ENCODE results near the gene TIMM50. TPM values are rescaled to one million over a fixed set of nuclear protein-coding genes. Genes with fewer than 3 reads are reported as not detected.

The TIMM50 gene
- total and polyA plus RNA-seq, 2 of the 13 experiments (the other 11 are each of a cell fraction or from before 2014, with no cell fraction given): 91.1 to 92.5 TPM

DNA sequence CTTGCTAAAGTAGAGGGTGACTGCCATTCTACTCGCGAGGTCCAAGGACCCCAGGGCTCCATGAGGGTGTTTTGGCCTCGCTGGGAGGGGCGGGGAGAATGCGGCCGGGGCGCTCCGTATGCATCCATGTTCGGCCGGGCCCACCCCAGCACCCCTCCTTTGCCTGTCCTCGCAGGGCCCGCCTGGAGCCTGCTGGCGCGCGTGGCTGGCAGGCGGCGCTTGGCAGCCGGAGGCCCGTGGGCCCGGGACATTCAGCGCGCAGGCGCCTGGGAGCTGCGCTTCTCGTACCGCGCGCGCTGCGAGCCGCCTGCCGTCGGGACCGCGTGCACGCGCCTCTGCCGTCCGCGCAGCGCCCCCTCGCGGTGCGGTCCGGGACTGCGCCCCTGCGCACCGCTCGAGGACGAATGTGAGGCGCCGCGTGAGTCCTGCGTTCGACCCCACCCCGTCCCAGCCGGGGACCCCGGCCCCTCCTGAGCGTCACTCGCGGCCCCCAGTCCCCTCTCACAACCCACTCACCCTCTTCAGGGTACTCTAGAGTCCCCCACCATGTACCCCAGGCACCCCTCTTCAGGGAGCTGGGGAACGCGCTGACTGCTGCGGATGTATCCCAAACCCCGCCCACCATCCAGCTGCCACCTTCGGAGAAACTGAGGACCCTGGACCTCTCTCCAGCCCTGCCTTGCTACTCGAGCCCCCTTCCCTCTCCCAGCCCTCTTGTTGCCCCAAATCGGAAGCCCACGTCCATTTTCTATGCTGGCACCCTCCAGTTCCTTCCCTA is 22.2 kb downstream of the TIMM50 start (continued):
- TF ChIP-seq, protein P1, sequence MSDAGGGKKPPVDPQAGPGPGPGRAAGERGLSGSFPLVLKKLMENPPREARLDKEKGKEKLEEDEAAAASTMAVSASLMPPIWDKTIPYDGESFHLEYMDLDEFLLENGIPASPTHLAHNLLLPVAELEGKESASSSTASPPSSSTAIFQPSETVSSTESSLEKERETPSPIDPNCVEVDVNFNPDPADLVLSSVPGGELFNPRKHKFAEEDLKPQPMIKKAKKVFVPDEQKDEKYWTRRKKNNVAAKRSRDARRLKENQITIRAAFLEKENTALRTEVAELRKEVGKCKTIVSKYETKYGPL (CRISPR knock-in tag; IDR thresholded peaks at IDR 0.05): peak; percentile 86
- TF ChIP-seq, protein P2, sequence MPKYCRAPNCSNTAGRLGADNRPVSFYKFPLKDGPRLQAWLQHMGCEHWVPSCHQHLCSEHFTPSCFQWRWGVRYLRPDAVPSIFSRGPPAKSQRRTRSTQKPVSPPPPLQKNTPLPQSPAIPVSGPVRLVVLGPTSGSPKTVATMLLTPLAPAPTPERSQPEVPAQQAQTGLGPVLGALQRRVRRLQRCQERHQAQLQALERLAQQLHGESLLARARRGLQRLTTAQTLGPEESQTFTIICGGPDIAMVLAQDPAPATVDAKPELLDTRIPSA (CRISPR knock-in tag; IDR thresholded peaks at IDR 0.05; ENCODE audit: borderline replicate concordance): no peak
- TF ChIP-seq ZSCAN22 (CRISPR knock-in tag; IDR thresholded peaks at IDR 0.05) (peak; percentile 88; the same call in 1 of the 2 replicates), CCDC6 (CRISPR knock-in tag; IDR thresholded peaks at IDR 0.05) (peak; percentile 100), RFXANK (CRISPR knock-in tag; IDR thresholded peaks at IDR 0.05) (peak; percentile 64; the same call in 1 of the 2 replicates), STAG1 (CRISPR knock-in tag; IDR thresholded peaks at IDR 0.05) (peak; percentile 48), YY1 (IDR thresholded peaks at IDR 0.05; ENCODE audit: insufficient read depth, insufficient replicate concordance, low read depth, low read length) (peak; percentile 59), ZMYM2 (CRISPR knock-in tag; IDR thresholded peaks at IDR 0.05) (peak; percentile 86), GABPA (IDR thresholded peaks at IDR 0.05; ENCODE audit: low read depth, low read length) (no peak), GABPA (CRISPR knock-in tag; IDR thresholded peaks at IDR 0.05; ENCODE audit: low read depth) (no peak), ZNF816 (CRISPR knock-in tag; IDR thresholded peaks at IDR 0.05; ENCODE audit: borderline replicate concordance) (peak; percentile 88; the same call in 1 of the 2 replicates), ISL2 (CRISPR knock-in tag; IDR thresholded peaks at IDR 0.05) (peak; percentile 34; the same call in 1 of the 2 replicates), ZNF547 (CRISPR knock-in tag; IDR thresholded peaks at IDR 0.05) (peak; percentile 100), TEAD3 (CRISPR knock-in tag; optimal IDR thresholded peaks at IDR 0.05; ENCODE audit: borderline replicate concordance) (peak; percentile 54), SIX4 (CRISPR knock-in tag; IDR thresholded peaks at IDR 0.05) (peak; percentile 32; the same call in 1 of the 2 replicates)
- TF ChIP-seq, protein P3, sequence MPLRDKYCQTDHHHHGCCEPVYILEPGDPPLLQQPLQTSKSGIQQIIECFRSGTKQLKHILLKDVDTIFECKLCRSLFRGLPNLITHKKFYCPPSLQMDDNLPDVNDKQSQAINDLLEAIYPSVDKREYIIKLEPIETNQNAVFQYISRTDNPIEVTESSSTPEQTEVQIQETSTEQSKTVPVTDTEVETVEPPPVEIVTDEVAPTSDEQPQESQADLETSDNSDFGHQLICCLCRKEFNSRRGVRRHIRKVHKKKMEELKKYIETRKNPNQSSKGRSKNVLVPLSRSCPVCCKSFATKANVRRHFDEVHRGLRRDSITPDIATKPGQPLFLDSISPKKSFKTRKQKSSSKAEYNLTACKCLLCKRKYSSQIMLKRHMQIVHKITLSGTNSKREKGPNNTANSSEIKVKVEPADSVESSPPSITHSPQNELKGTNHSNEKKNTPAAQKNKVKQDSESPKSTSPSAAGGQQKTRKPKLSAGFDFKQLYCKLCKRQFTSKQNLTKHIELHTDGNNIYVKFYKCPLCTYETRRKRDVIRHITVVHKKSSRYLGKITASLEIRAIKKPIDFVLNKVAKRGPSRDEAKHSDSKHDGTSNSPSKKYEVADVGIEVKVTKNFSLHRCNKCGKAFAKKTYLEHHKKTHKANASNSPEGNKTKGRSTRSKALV (CRISPR knock-in tag; IDR thresholded peaks at IDR 0.05): peak; percentile 87
- TF ChIP-seq, protein P4, sequence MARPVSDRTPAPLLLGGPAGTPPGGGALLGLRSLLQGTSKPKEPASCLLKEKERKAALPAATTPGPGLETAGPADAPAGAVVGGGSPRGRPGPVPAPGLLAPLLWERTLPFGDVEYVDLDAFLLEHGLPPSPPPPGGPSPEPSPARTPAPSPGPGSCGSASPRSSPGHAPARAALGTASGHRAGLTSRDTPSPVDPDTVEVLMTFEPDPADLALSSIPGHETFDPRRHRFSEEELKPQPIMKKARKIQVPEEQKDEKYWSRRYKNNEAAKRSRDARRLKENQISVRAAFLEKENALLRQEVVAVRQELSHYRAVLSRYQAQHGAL (CRISPR knock-in tag; IDR thresholded peaks at IDR 0.05; ENCODE audit: not compliant biosample characterization): peak; percentile 97
- TF ChIP-seq, protein P5, sequence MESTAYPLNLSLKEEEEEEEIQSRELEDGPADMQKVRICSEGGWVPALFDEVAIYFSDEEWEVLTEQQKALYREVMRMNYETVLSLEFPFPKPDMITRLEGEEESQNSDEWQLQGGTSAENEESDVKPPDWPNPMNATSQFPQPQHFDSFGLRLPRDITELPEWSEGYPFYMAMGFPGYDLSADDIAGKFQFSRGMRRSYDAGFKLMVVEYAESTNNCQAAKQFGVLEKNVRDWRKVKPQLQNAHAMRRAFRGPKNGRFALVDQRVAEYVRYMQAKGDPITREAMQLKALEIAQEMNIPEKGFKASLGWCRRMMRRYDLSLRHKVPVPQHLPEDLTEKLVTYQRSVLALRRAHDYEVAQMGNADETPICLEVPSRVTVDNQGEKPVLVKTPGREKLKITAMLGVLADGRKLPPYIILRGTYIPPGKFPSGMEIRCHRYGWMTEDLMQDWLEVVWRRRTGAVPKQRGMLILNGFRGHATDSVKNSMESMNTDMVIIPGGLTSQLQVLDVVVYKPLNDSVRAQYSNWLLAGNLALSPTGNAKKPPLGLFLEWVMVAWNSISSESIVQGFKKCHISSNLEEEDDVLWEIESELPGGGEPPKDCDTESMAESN (CRISPR knock-in tag; conservative IDR thresholded peaks at IDR 0.05): peak; percentile 84
- TF ChIP-seq, protein P6, sequence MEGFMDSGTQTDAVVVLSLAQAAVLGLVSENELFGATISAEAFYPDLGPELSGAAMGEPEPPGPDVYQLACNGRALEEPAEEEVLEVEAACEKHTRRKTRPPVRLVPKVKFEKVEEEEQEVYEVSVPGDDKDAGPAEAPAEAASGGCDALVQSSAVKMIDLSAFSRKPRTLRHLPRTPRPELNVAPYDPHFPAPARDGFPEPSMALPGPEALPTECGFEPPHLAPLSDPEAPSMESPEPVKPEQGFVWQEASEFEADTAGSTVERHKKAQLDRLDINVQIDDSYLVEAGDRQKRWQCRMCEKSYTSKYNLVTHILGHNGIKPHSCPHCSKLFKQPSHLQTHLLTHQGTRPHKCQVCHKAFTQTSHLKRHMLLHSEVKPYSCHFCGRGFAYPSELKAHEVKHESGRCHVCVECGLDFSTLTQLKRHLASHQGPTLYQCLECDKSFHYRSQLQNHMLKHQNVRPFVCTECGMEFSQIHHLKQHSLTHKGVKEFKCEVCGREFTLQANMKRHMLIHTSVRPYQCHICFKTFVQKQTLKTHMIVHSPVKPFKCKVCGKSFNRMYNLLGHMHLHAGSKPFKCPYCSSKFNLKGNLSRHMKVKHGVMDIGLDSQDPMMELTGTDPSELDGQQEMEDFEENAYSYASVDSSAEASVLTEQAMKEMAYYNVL (CRISPR knock-in tag; IDR thresholded peaks at IDR 0.05; ENCODE audit: borderline replicate concordance): 0 out of 2 replicates have a peak, but pooled peaks have one; percentile 38
- TF ChIP-seq, protein P7, sequence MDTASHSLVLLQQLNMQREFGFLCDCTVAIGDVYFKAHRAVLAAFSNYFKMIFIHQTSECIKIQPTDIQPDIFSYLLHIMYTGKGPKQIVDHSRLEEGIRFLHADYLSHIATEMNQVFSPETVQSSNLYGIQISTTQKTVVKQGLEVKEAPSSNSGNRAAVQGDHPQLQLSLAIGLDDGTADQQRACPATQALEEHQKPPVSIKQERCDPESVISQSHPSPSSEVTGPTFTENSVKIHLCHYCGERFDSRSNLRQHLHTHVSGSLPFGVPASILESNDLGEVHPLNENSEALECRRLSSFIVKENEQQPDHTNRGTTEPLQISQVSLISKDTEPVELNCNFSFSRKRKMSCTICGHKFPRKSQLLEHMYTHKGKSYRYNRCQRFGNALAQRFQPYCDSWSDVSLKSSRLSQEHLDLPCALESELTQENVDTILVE (CRISPR knock-in tag; IDR thresholded peaks at IDR 0.05): peak; percentile 30; the same call in 1 of the 2 replicates

All from HepG2 (cell line).